ENCODE results near the gene RANBP1.

DNA sequence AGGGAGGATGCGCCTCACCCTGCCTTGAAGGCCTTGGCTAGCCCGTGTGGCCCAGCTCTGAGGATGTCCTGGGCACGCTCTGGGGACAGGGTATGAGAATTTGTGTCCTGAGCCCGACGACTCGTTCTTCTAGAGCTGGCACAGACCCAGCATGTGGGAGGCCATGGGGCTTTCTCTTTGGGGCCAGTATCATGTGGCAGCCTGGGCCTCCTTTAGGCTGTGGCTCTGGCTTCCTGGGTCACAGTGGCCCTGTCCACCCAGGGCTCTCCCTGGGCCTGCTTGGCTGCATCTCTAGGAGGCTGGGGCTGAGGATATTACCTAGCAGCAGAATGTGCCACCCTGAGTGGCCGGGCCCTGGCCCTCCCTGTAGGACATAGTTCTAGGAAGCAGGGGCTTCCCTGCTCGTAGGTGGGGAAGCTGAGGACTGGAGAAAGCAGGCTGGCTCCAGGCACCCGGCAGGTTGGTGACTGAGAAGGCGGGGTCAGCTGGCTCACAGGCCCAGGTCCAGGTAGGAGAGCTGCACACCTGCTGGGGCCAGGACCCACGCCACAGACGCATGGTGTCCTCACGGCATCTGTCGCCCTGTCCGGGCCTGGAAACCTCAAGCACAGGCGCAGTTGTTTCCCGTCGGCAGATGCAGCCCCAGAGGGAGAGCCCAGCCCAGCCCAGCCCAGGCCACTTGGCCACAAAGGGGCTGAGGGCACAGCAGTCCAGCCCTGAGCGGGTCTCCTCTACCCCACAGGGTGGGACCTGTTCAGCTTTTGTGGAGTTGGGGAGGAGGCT, 28.2 kb downstream of the RANBP1 start:
- TF ChIP-seq, protein P1, sequence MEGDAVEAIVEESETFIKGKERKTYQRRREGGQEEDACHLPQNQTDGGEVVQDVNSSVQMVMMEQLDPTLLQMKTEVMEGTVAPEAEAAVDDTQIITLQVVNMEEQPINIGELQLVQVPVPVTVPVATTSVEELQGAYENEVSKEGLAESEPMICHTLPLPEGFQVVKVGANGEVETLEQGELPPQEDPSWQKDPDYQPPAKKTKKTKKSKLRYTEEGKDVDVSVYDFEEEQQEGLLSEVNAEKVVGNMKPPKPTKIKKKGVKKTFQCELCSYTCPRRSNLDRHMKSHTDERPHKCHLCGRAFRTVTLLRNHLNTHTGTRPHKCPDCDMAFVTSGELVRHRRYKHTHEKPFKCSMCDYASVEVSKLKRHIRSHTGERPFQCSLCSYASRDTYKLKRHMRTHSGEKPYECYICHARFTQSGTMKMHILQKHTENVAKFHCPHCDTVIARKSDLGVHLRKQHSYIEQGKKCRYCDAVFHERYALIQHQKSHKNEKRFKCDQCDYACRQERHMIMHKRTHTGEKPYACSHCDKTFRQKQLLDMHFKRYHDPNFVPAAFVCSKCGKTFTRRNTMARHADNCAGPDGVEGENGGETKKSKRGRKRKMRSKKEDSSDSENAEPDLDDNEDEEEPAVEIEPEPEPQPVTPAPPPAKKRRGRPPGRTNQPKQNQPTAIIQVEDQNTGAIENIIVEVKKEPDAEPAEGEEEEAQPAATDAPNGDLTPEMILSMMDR (IDR thresholded peaks at IDR 0.05), result no peak
- no peak for TF ChIP-seq POLR2A (IDR thresholded peaks at IDR 0.05)

All from tibial nerve (tissue), 3 donors.